ENCODE data around the gene TP53TG5.

The TP53TG5 gene

DNA sequence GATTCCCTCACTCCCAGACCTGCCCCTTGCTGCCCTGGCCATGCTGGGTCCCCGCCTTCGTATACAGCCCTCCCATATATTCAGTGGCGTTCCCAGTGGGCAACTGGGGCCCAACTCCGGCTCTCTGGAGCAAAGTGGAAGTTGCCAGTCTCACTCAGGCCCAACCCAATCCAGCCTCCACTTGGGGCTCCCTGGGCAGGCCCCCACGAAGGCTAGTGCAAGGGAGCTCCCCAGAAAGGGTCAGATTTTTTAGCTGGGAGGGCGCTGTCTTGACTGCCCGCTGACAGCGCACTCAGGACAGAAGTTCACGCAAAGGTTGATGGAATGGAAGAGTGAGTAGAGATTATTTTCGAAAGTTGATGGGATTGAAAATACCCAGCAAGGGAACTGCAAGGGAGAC lies 5.9 kb downstream of the TP53TG5 start:
- H3K27me3 ChIP-seq (ENCODE audit: control insufficient read depth, insufficient read depth, low read length), result no peaks in the 10 kb centered on the region
- peak overlapping the region; percentile 6 for H3K9ac ChIP-seq (ENCODE audit: low read length)
- H3K4me1 ChIP-seq (ENCODE audit: control insufficient read depth, insufficient read depth, low read length), result peaks cover 14% of the 10 kb centered on the region
- H3K36me3 ChIP-seq (ENCODE audit: control insufficient read depth, insufficient read depth, low read length), result no peaks in the 10 kb centered on the region
- H3K9me3 ChIP-seq (ENCODE audit: control insufficient read depth, low read length), result no peaks in the 10 kb centered on the region
- no peak overlapping the region for H3K4me3 ChIP-seq (ENCODE audit: low read length)

DNA sequence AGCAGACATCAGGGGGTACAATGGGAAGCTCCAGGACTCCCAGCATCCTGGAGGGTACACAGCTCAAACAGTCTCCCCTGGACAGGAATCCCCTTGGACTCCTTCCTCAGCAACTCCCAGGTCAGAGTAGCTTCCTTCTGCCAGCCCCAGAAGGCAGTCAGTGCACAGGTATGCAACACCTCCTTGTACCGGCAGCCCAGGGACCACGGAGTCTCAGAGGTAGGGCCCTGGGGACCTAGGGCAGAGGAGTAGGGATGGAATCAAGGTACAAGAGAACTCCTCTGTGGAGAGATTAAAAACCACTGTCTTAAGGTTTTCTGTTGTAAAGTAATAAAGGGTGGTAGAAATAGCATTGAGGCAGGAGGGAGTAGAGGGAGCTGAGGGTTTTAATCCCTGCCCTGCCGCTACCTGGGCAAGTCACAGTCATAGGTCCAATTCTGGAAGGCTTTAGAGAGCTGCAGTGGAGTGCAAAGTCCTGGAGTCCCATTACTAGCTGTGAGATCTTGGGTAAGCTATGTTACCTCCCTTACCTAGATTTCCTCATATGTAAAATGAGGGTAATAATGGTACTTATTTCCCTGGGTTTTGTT lies 7.5 kb downstream of the TP53TG5 start:
- no peaks in the 10 kb centered on the region for H3K9me3 ChIP-seq (ENCODE audit: control insufficient read depth, low read length)
- peaks cover 3% of the 10 kb centered on the region for H3K36me3 ChIP-seq (ENCODE audit: control insufficient read depth, insufficient read depth, low read length)
- no peak overlapping the region for H3K4me3 ChIP-seq (ENCODE audit: low read length)
- H3K4me1 ChIP-seq (ENCODE audit: control insufficient read depth, insufficient read depth, low read length), result peaks cover 14% of the 10 kb centered on the region
- H3K27me3 ChIP-seq (ENCODE audit: control insufficient read depth, insufficient read depth, low read length), result no peaks in the 10 kb centered on the region
- H3K9ac ChIP-seq (ENCODE audit: low read length), result no peak overlapping the region

GRCh38 chr20:45368221-45368980 lies 9.7 kb downstream of the TP53TG5 start:
- Histone ChIP-seq H3K4me1 (ENCODE audit: control insufficient read depth, insufficient read depth, low read length) (peaks cover 21% of the 10 kb centered on the region), H3K27me3 (ENCODE audit: control insufficient read depth, insufficient read depth, low read length) (no peaks in the 10 kb centered on the region), H3K4me3 (ENCODE audit: low read length) (no peak overlapping the region), H3K36me3 (ENCODE audit: control insufficient read depth, insufficient read depth, low read length) (peaks cover 7% of the 10 kb centered on the region), H3K9me3 (ENCODE audit: control insufficient read depth, low read length) (no peaks in the 10 kb centered on the region), H3K9ac (ENCODE audit: low read length) (no peak overlapping the region)

DNA sequence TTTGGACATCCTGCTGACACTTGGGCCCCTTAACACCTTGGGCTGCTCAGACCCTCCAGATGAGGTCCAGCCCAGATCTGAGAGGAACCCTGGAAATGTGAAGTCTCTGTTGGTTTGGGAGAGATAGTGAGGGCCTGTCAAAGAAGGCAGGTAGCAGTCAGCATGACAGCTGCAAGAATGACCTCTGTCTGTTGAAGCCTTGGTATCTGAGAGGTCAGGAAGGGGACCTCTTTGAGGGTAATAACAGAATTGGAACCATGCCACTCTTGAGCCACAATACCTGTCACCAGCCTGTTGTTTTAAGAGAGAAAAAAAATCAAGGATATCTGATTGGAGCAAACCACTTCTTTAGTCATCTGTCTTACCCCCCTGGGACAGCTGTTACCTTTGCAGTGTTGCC lies 11.0 kb downstream of the TP53TG5 start:
- H3K36me3 ChIP-seq (ENCODE audit: control insufficient read depth, insufficient read depth, low read length), result peaks cover 7% of the 10 kb centered on the region
- H3K9ac ChIP-seq (ENCODE audit: low read length), result no peak overlapping the region
- H3K27me3 ChIP-seq (ENCODE audit: control insufficient read depth, insufficient read depth, low read length), result no peaks in the 10 kb centered on the region
- no peak overlapping the region for H3K4me3 ChIP-seq (ENCODE audit: low read length)
- no peaks in the 10 kb centered on the region for H3K9me3 ChIP-seq (ENCODE audit: control insufficient read depth, low read length)
- H3K4me1 ChIP-seq (ENCODE audit: control insufficient read depth, insufficient read depth, low read length), result peaks cover 13% of the 10 kb centered on the region

DNA sequence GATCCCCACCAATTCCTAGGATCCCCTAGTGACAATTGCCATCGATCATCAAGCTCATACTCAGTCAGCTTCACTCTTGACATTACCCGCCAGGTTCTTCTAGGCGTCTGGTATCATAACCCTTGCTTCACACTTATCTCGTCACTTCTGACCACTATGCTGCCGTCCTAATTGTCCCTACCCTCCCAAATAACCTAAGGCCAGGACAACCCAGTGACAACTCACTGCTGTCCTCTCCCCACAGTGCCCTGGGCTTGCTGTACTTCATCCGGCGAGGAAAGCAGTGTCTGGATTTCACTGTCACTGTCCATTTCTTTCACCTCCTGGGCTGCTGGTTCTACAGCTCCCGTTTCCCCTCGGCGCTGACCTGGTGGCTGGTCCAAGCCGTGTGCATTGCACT lies 11.5 kb downstream of the TP53TG5 start:
- H3K27me3 ChIP-seq (ENCODE audit: control insufficient read depth, insufficient read depth, low read length), result no peaks in the 10 kb centered on the region
- peaks cover 18% of the 10 kb centered on the region for H3K4me1 ChIP-seq (ENCODE audit: control insufficient read depth, insufficient read depth, low read length)
- no peak overlapping the region for H3K9ac ChIP-seq (ENCODE audit: low read length)
- peaks cover 7% of the 10 kb centered on the region for H3K36me3 ChIP-seq (ENCODE audit: control insufficient read depth, insufficient read depth, low read length)
- no peaks in the 10 kb centered on the region for H3K9me3 ChIP-seq (ENCODE audit: control insufficient read depth, low read length)
- H3K4me3 ChIP-seq (ENCODE audit: low read length), result no peak overlapping the region

- H3K4me3 ChIP-seq (ENCODE audit: low read length), result no peak overlapping the region
- H3K9me3 ChIP-seq (ENCODE audit: control insufficient read depth, low read length), result no peaks in the 10 kb centered on the region
- no peak overlapping the region for H3K9ac ChIP-seq (ENCODE audit: low read length)
- H3K36me3 ChIP-seq (ENCODE audit: control insufficient read depth, insufficient read depth, low read length), result peaks cover 7% of the 10 kb centered on the region
- peaks cover 19% of the 10 kb centered on the region for H3K4me1 ChIP-seq (ENCODE audit: control insufficient read depth, insufficient read depth, low read length)
- H3K27me3 ChIP-seq (ENCODE audit: control insufficient read depth, insufficient read depth, low read length), result no peaks in the 10 kb centered on the region
Measured at GRCh38 chr20:45366192-45366591, 11.9 kb downstream of the TP53TG5 start.

DNA sequence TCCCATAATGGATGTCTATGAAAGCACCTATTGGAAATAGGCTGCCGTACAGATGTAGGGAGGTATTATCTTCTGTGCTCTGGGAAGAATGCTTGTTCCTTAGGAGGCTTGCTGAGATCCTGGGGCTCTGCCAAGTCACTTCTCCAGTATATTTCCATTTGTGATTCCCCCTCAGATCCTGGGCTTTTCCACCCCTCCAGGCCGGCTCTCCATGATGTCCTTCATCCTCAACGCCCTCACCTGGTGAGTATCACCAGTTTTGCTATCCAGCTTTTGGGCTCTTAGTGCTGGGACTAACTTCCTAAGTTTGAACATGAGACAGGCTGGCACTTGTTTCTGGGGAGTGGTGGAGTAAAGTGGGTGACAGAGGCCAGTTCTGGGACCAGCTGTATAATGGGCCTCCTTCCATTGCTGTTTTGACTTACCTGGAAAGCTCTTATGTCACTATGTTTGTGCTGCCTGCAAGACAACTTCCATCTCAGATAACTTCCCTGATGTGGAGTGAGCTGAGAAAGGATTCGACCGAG lies 12.6 kb downstream of the TP53TG5 start:
- no peaks in the 10 kb centered on the region for H3K9me3 ChIP-seq (ENCODE audit: control insufficient read depth, low read length)
- H3K4me3 ChIP-seq (ENCODE audit: low read length), result no peak overlapping the region
- peaks cover 7% of the 10 kb centered on the region for H3K36me3 ChIP-seq (ENCODE audit: control insufficient read depth, insufficient read depth, low read length)
- no peak overlapping the region for H3K9ac ChIP-seq (ENCODE audit: low read length)
- peaks cover 24% of the 10 kb centered on the region for H3K4me1 ChIP-seq (ENCODE audit: control insufficient read depth, insufficient read depth, low read length)
- no peaks in the 10 kb centered on the region for H3K27me3 ChIP-seq (ENCODE audit: control insufficient read depth, insufficient read depth, low read length)

GRCh38 chr20:45363611-45364492 lies 14.3 kb downstream of the TP53TG5 start:
- H3K9ac ChIP-seq (ENCODE audit: low read length), result peak overlapping the region; percentile 91
- H3K9me3 ChIP-seq (ENCODE audit: control insufficient read depth, low read length), result no peaks in the 10 kb centered on the region
- peak overlapping the region; percentile 87 for H3K4me3 ChIP-seq (ENCODE audit: low read length)
- peaks cover 37% of the 10 kb centered on the region for H3K4me1 ChIP-seq (ENCODE audit: control insufficient read depth, insufficient read depth, low read length)
- peaks cover 7% of the 10 kb centered on the region for H3K36me3 ChIP-seq (ENCODE audit: control insufficient read depth, insufficient read depth, low read length)
- no peaks in the 10 kb centered on the region for H3K27me3 ChIP-seq (ENCODE audit: control insufficient read depth, insufficient read depth, low read length)

DNA sequence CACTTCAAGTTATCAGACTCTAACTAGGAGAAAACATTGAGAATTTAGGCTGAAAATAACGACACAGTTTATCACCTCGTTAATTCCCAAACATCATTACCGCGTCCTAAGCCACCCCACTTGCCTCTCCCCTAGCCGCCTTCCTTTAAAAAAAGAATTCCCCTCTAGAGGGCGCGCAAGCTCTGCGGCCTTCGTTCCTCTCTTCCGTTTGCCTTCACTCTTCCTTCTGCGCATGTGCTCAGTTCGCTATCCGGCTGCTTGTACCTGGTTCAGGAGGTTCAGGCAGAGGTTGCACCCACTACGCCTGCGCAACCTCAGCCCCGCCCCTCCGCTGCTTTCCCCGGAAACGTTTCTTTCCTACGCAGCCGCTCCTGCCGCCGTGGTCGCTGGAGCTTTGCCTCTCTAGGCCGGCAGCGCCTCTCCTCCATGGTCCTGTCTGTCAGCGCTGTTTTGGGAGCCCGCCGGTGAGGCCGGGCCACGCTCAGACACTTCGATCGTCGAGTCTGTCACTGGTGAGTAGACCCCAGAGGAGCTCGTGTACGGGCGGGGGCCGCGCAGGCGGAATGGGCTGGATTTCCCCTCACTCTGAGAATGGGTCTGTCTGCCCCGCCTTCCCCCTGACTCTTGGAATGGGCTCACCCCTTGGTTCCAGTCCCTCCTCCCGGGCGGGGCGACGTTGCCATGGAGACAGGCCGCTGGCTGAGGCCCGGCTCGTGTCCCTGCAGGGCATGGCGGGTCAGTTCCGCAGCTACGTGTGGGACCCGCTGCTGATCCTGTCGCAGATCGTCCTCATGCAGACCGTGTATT lies 15.1 kb downstream of the TP53TG5 start, which contains the start of gene SYS1:
TSS of gene SYS1 (plus strand) at position 353 of the 807 bp plus-strand sequence. CDS start at position 729, 376 bp downstream.
- peaks cover 7% of the 10 kb centered on the region for H3K36me3 ChIP-seq (ENCODE audit: control insufficient read depth, insufficient read depth, low read length)
- peak within 1 kb of the TSS; percentile 87 for H3K4me3 ChIP-seq (ENCODE audit: low read length)
- H3K4me1 ChIP-seq (ENCODE audit: control insufficient read depth, insufficient read depth, low read length), result peaks cover 46% of the 10 kb centered on the region

DNA sequence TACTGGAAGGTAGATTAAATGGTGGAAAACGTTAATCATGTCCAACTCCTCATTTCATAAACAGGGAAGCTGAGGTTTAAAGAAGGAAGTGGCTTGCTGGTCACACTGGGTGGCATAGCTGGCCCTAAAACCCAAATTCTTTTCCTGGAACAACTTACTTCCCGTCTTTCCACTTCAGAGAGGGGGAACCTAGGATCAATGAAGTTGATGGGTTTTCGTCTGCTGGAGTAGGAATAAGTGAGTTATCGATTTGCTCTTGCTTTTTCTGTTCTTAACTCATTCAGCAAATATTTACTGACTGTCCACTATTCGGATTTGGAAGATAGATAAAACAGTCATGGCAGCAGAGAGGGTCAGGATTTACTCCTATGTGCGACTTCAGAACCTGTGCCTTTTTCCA lies 16.3 kb downstream of the TP53TG5 start:
- Histone ChIP-seq H3K36me3 (ENCODE audit: control insufficient read depth, insufficient read depth, low read length) (peaks cover 7% of the 10 kb centered on the region), H3K27me3 (ENCODE audit: control insufficient read depth, insufficient read depth, low read length) (no peaks in the 10 kb centered on the region), H3K4me3 (ENCODE audit: low read length) (no peak overlapping the region), H3K9ac (ENCODE audit: low read length) (no peak overlapping the region), H3K4me1 (ENCODE audit: control insufficient read depth, insufficient read depth, low read length) (peaks cover 55% of the 10 kb centered on the region), H3K9me3 (ENCODE audit: control insufficient read depth, low read length) (no peaks in the 10 kb centered on the region)

More for the DNA sequence above, 15.1 kb downstream of the TP53TG5 start, which contains the start of gene SYS1:
- Histone ChIP-seq H3K27me3 (ENCODE audit: control insufficient read depth, insufficient read depth, low read length) (no peaks in the 10 kb centered on the region), H3K9ac (ENCODE audit: low read length) (peak within 1 kb of the TSS; percentile 91), H3K9me3 (ENCODE audit: control insufficient read depth, low read length) (no peaks in the 10 kb centered on the region)

GRCh38 chr20:45359406-45360148 lies 18.5 kb downstream of the TP53TG5 start:
- H3K4me3 ChIP-seq (ENCODE audit: low read length), result peak overlapping the region; percentile 3
- H3K9ac ChIP-seq (ENCODE audit: low read length), result no peak overlapping the region
- H3K36me3 ChIP-seq (ENCODE audit: control insufficient read depth, insufficient read depth, low read length), result no peaks in the 10 kb centered on the region
- peaks cover 55% of the 10 kb centered on the region for H3K4me1 ChIP-seq (ENCODE audit: control insufficient read depth, insufficient read depth, low read length)
- H3K9me3 ChIP-seq (ENCODE audit: control insufficient read depth, low read length), result no peaks in the 10 kb centered on the region
- no peaks in the 10 kb centered on the region for H3K27me3 ChIP-seq (ENCODE audit: control insufficient read depth, insufficient read depth, low read length)

Data from mucosa of stomach (tissue), 1 donor.